ENCODE measurements around the gene RARG.

Gene RARG

DNA sequence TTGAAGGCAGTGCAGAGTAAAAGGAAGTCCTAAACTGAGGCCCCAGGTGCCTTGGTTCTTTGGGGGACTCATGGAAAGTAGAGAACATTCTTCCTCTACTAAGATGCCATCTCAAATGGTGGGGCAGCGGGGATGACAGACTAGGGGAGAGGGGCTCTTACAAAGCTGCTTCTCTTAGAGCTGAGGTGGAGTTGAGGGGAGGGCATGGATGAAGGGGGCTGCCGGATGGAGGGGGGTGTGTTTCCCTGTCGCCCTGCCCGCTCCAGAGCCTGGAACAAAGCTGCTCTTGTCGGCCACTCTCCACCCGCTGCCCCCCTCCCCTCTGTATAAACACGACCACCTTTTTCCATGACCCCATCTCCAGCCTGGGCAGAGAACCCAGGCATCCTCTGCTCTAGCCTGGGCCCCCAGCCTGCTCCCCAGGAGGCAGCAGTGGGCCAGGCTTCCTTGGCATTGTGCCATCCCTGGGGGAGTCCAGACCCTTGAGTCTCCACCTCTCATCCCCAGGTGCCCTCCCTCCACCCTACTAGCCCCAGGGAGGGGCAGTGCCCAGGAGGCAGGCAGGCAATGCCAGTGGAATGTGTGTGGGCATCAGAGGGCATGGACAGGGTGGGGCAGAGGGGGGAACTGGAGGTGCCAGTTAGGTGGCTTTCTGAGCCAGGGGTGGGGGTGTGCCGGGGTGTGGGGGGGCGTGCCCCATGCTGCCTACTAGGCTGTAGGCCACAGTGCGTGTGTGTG is 1.7 kb downstream of the RARG start:
- Histone ChIP-seq H3K27ac (ENCODE audit: low read depth, low read length) (no peak overlapping the region), H3K9ac (ENCODE audit: low read length) (no peak overlapping the region), H3K36me3 (ENCODE audit: control insufficient read depth, insufficient read depth, low read length) (no peaks in the 10 kb centered on the region; the same call in 1 of the 2 replicates), H3K4me1 (ENCODE audit: control insufficient read depth, insufficient read depth, low read length) (peaks cover 48% of the 10 kb centered on the region), H3K9me3 (ENCODE audit: control insufficient read depth, insufficient read depth, low read depth, low read length) (no peaks in the 10 kb centered on the region), H3K4me3 (ENCODE audit: low read depth, low read length) (peak overlapping the region; percentile 75; the same call in 1 of the 2 replicates), H3K27me3 (ENCODE audit: control insufficient read depth, insufficient read depth, low read length) (0 out of 2 replicates have a peak, but pooled peaks cover 4% of the 10 kb centered on the region)

DNA sequence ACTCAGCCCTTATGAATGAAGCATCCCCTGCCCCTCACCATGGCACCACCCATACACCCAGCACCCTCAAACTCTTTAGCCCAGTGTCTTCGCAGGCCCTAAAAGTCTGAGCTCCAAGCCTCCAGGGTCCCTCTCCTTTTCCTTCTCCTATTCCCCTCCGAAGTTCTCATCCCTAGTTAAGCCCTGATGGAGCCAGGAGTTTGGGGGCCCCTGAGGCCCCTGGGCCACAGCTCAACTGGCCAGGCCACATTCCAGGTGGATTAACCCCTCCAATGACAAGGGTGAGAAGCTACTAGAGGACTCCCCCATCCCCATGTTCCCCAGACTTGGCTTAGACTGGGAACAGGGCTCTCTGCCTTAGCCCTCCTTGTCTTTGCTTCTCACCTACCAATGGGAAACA is 2.6 kb downstream of the RARG start:
- Histone ChIP-seq H3K27me3 (ENCODE audit: control insufficient read depth, insufficient read depth, low read length) (0 out of 2 replicates have a peak, but pooled peaks cover 4% of the 10 kb centered on the region), H3K9me3 (ENCODE audit: control insufficient read depth, insufficient read depth, low read depth, low read length) (no peaks in the 10 kb centered on the region), H3K9ac (ENCODE audit: low read length) (no peak overlapping the region), H3K27ac (ENCODE audit: low read depth, low read length) (no peak overlapping the region), H3K4me1 (ENCODE audit: control insufficient read depth, insufficient read depth, low read length) (peaks cover 47% of the 10 kb centered on the region), H3K4me3 (ENCODE audit: low read depth, low read length) (no peak overlapping the region), H3K36me3 (ENCODE audit: control insufficient read depth, insufficient read depth, low read length) (no peaks in the 10 kb centered on the region; the same call in 1 of the 2 replicates)

DNA sequence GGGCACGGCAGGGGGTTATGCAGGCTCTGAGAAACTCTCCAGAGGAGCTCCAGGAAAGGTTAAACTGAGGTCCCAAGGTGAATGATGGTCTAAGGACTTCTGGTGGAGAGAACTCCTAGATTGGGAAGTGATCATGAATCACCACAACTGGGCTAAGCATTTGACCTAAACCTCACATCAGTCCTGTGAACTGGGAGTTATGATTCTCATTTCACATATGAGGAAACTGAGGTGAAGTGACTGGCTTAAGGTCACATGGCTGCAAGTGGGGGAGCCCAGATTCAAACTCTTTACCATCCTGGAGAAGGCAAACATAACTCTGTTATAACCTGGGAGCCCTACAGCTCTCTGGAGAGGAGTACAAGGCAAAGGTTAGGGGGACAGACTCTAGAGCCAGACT is 4.2 kb downstream of the RARG start:
- Histone ChIP-seq H3K9me3 (ENCODE audit: control insufficient read depth, insufficient read depth, low read depth, low read length) (no peaks in the 10 kb centered on the region), H3K4me1 (ENCODE audit: control insufficient read depth, insufficient read depth, low read length) (peaks cover 47% of the 10 kb centered on the region), H3K9ac (ENCODE audit: low read length) (no peak overlapping the region), H3K36me3 (ENCODE audit: control insufficient read depth, insufficient read depth, low read length) (no peaks in the 10 kb centered on the region; the same call in 1 of the 2 replicates), H3K27me3 (ENCODE audit: control insufficient read depth, insufficient read depth, low read length) (0 out of 2 replicates have a peak, but pooled peaks cover 5% of the 10 kb centered on the region), H3K27ac (ENCODE audit: low read depth, low read length) (no peak overlapping the region), H3K4me3 (ENCODE audit: low read depth, low read length) (no peak overlapping the region)

DNA sequence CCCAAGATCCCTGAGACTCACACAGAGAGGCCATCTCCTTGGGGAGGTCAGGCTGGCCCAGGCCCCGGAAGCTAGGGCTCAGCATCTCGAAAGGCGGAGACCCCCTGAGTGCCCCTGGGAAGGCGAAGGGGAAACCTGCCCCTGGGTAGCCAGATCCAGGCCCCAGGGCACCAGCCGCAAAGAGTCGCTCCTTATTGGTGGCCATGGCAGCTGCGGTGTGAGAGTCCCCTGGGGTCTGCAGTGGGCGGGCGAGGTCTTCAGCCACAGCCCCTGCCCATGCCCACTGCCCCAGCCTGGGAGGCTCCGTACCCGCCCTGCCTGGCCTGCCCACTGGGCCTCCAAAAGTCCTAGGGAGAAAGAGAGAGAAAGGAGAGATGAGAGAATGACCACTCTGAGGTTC is 4.7 kb downstream of the RARG start:
- H3K9me3 ChIP-seq (ENCODE audit: control insufficient read depth, insufficient read depth, low read depth, low read length), result no peaks in the 10 kb centered on the region

DNA sequence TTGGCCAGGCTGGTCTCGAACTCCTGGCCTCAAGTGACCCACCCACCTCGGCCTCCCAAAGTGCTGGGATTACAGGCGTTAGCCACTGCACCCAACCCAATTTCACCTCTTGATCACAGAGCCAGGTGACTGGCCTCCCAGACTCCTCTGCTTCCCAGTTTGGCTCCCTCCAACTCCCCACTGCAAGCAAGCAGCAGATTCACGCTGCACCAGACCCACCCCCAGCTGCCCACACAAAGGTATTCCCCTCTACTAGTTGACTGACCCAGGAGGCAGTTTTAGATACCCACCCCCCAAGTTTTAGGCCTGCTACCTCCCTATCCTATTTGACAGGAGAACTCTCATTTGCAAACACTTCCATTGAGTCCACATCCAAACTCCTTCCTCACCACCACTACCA is 5.2 kb downstream of the RARG start:
- H3K27ac ChIP-seq (ENCODE audit: low read depth, low read length), result no peak overlapping the region
- no peaks in the 10 kb centered on the region; the same call in 1 of the 2 replicates for H3K36me3 ChIP-seq (ENCODE audit: control insufficient read depth, insufficient read depth, low read length)
- H3K4me3 ChIP-seq (ENCODE audit: low read depth, low read length), result no peak overlapping the region
- H3K4me1 ChIP-seq (ENCODE audit: control insufficient read depth, insufficient read depth, low read length), result peaks cover 53% of the 10 kb centered on the region
- no peak overlapping the region for H3K9ac ChIP-seq (ENCODE audit: low read length)
- H3K9me3 ChIP-seq (ENCODE audit: control insufficient read depth, insufficient read depth, low read depth, low read length), result no peaks in the 10 kb centered on the region
- H3K27me3 ChIP-seq (ENCODE audit: control insufficient read depth, insufficient read depth, low read length), result 0 out of 2 replicates have a peak, but pooled peaks cover 6% of the 10 kb centered on the region

More for the DNA sequence above, 4.7 kb downstream of the RARG start:
- H3K9ac ChIP-seq (ENCODE audit: low read length), result no peak overlapping the region
- no peaks in the 10 kb centered on the region; the same call in 1 of the 2 replicates for H3K36me3 ChIP-seq (ENCODE audit: control insufficient read depth, insufficient read depth, low read length)
- no peak overlapping the region for H3K4me3 ChIP-seq (ENCODE audit: low read depth, low read length)
- peaks cover 48% of the 10 kb centered on the region for H3K4me1 ChIP-seq (ENCODE audit: control insufficient read depth, insufficient read depth, low read length)
- 0 out of 2 replicates have a peak, but pooled peaks cover 6% of the 10 kb centered on the region for H3K27me3 ChIP-seq (ENCODE audit: control insufficient read depth, insufficient read depth, low read length)
- H3K27ac ChIP-seq (ENCODE audit: low read depth, low read length), result no peak overlapping the region

GRCh38 chr12:53225635-53226424 is 6.2 kb downstream of the RARG start:
- H3K36me3 ChIP-seq (ENCODE audit: control insufficient read depth, insufficient read depth, low read length), result no peaks in the 10 kb centered on the region; the same call in 1 of the 2 replicates
- H3K4me3 ChIP-seq (ENCODE audit: low read depth, low read length), result no peak overlapping the region
- no peak overlapping the region for H3K9ac ChIP-seq (ENCODE audit: low read length)
- H3K4me1 ChIP-seq (ENCODE audit: control insufficient read depth, insufficient read depth, low read length), result peaks cover 45% of the 10 kb centered on the region
- 0 out of 2 replicates have a peak, but pooled peaks cover 2% of the 10 kb centered on the region for H3K27me3 ChIP-seq (ENCODE audit: control insufficient read depth, insufficient read depth, low read length)
- no peaks in the 10 kb centered on the region for H3K9me3 ChIP-seq (ENCODE audit: control insufficient read depth, insufficient read depth, low read depth, low read length)
- no peak overlapping the region for H3K27ac ChIP-seq (ENCODE audit: low read depth, low read length)

DNA sequence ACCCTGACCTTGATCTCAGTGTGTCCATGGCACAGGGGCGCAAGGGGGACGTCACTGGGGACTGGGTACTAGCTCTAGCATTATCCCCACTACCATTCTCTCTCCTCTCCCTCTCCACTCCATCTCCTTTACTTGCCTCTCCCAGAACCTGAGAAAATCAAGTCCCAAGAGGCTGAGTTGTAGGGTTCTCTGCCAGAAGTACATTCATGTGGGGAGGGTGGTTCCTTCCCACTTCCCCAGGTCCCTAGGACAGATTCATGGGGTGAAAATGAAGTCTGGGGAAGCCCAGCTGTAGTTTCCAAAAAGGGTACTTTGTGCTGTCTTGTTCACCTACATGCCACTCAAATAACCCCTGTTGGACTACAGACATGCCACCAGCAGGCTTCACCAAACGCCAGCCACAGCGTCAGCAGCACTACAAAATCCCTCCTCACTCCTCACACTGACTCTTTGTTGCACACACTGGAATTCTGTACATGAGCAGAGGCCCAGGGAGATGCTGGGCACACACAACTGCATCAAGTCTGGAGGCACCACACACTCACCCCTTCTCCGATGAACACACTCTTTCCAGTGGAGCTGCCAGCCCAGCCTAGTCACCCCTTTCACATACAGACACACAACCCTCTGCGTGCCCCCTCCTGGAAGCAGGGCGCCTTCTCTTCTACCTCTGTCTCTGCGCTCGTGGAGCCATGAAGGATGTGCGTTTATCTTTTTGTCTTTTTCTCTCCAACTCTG is 6.9 kb downstream of the RARG start:
- no peaks in the 10 kb centered on the region for H3K9me3 ChIP-seq (ENCODE audit: control insufficient read depth, insufficient read depth, low read depth, low read length)
- H3K27ac ChIP-seq (ENCODE audit: low read depth, low read length), result no peak overlapping the region
- H3K4me1 ChIP-seq (ENCODE audit: control insufficient read depth, insufficient read depth, low read length), result peaks cover 43% of the 10 kb centered on the region
- no peak overlapping the region for H3K4me3 ChIP-seq (ENCODE audit: low read depth, low read length)
- H3K9ac ChIP-seq (ENCODE audit: low read length), result no peak overlapping the region
- no peaks in the 10 kb centered on the region; the same call in 1 of the 2 replicates for H3K36me3 ChIP-seq (ENCODE audit: control insufficient read depth, insufficient read depth, low read length)
- 0 out of 2 replicates have a peak, but pooled peaks cover 2% of the 10 kb centered on the region for H3K27me3 ChIP-seq (ENCODE audit: control insufficient read depth, insufficient read depth, low read length)

GRCh38 chr12:53224061-53224896 is 7.7 kb downstream of the RARG start:
- H3K9me3 ChIP-seq (ENCODE audit: control insufficient read depth, insufficient read depth, low read depth, low read length), result no peaks in the 10 kb centered on the region
- peaks cover 7% of the 10 kb centered on the region for H3K27me3 ChIP-seq (ENCODE audit: control insufficient read depth, insufficient read depth, low read length)
- H3K4me3 ChIP-seq (ENCODE audit: low read depth, low read length), result no peak overlapping the region
- H3K36me3 ChIP-seq (ENCODE audit: control insufficient read depth, insufficient read depth, low read length), result no peaks in the 10 kb centered on the region; the same call in 1 of the 2 replicates
- H3K9ac ChIP-seq (ENCODE audit: low read length), result no peak overlapping the region
- peaks cover 43% of the 10 kb centered on the region for H3K4me1 ChIP-seq (ENCODE audit: control insufficient read depth, insufficient read depth, low read length)
- H3K27ac ChIP-seq (ENCODE audit: low read depth, low read length), result no peak overlapping the region

- Histone ChIP-seq H3K4me3 (ENCODE audit: low read depth, low read length) (peak overlapping the region; percentile 12; the same call in 1 of the 2 replicates), H3K9ac (ENCODE audit: low read length) (no peak overlapping the region)
Measured at GRCh38 chr12:53223389-53224060, 8.5 kb downstream of the RARG start.

More at GRCh38 chr12:53223389-53224060, 8.5 kb downstream of the RARG start:
- no peaks in the 10 kb centered on the region for H3K9me3 ChIP-seq (ENCODE audit: control insufficient read depth, insufficient read depth, low read depth, low read length)
- H3K4me1 ChIP-seq (ENCODE audit: control insufficient read depth, insufficient read depth, low read length), result peaks cover 47% of the 10 kb centered on the region
- no peak overlapping the region for H3K27ac ChIP-seq (ENCODE audit: low read depth, low read length)
- H3K36me3 ChIP-seq (ENCODE audit: control insufficient read depth, insufficient read depth, low read length), result no peaks in the 10 kb centered on the region; the same call in 1 of the 2 replicates
- peaks cover 12% of the 10 kb centered on the region for H3K27me3 ChIP-seq (ENCODE audit: control insufficient read depth, insufficient read depth, low read length)

Data from HUES6 (cell line).